Right forelimb (tissue), 1 donor: ENCODE measurements around the gene GPD2.

ENCODE experiments used
- DNase-seq: peaks from one replicate; pipeline ENCODE4 v3.0.0-alpha.2; 2018

GPD2 gene

GRCh38 chr2:156435718-156436496 is at the start of gene GPD2:
Gene GPD2, plus strand, starts transcription at chr2:156436379. Its CDS starts 39,727 bp downstream, at chr2:156476106.
- DNase-seq: peak; percentile 94

GRCh38 chr2:156394033-156394741 is 42.0 kb upstream of the GPD2 start:
- DNase-seq: no peak

GRCh38 chr2:156396126-156396525 is 40.1 kb upstream of the GPD2 start:
- no peak for DNase-seq

DNA sequence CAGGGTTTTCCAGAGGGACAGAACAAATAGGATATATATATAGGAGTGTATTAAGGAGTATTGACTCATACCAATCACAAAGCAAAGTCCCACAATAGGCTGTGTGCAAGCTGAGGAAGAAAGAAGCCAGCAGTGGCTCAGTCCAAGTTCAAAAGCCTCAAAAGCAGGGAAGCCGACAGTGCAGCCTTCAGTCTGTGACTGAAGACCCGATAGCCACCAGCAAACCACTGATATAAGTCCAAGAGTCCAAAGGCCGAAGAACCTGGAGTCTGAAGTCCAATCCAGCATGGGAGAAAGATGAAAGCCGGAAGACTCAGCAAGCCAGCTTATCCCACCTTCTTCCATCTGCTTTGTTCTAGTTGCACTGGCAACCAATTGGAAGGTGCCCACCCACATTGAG is 39.0 kb upstream of the GPD2 start:
- no peak for DNase-seq

DNA sequence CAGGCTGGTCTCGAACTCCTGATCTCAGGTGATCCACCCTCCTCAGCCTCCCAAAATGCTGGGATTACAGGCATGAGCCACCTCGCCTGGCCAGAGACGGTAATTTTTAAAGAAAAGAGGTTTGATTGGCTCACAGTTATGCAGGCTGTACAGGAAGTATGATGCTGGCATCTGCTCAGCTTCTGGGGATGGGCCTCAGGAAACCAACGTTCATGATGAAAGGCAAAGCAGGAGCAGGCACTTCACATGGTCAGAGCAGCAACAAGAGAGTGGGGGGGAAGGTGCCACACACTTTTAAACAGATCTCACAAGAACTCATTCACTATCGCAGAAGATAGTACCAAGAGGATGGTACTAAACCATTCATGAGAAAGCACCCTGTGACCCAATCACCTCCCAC is 38.0 kb upstream of the GPD2 start:
- DNase-seq: no peak

DNA sequence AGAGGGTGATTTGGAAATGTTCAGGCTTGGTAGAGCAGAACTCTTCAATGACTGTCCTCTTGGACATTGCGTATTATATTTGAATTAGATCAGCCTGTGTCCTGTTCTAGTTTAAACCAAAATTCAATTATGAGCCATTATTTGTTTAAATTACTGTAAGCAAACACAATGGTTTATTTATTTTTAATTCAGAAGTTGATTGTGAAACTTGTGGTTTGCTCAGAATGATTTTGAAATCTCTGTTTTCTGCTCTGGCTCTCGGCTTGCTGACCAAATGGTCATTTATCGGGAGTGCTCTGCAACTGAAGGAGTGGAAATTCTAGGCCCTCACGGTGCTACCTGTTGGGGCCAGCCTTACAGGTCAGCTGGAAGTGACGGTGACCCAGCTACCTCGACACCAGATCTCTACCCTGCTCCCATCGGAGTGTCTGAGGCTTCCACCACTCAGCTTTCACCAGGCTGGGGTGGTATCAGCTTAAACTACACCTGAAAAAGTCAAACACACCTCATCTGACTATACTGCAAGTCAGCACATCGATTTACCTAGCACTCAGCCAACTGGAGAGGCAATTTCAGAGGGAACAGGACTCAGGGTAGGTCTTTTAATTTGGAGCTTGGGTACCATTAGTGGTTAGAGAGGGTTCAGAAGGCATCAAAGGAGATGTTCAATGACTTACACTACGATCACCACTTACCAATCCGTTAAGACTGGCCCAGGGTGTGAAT is 36.8 kb upstream of the GPD2 start:
- no peak for DNase-seq

DNA sequence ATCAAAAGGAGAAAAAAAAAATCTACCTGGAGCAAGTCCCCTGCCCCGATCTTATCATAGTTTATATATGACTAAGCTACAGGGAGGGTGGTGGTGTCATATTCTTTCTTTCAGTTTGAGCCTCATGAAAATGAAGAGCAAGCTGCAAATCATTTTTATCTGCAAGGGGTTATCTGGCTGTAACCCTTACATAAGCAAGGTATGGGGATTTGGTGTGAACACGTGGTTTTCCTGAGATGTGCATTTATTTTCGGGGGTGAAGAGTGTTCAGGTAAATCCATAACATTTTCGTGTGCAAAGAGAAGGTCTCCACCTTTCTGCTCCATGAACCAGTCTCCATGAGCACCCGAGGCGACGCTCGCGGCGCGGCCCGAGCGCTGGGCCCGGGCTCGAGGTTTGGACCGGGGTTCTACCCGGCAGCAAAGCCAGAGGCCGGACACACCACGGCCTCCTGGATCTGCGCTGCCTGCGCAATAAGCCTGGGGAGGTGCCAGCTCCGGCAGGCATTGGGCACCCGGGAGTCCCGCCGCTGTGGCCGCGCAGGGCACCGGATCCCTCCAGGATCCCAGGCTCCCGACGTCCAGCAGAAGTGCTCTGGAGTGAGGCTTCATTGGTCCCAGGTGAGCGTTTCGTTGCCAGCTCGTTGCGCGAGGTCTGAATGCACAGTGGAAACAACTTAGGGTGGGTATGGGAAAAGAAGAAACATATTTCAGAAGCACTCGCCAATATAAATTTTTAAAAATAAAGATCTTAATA is 36.1 kb upstream of the GPD2 start:
- peak; percentile 88 for DNase-seq

- peak; percentile 88 for DNase-seq
Observed at GRCh38 chr2:156400706-156401678, 35.2 kb upstream of the GPD2 start.

GRCh38 chr2:156401861-156402260 is 34.3 kb upstream of the GPD2 start:
- no peak for DNase-seq

DNA sequence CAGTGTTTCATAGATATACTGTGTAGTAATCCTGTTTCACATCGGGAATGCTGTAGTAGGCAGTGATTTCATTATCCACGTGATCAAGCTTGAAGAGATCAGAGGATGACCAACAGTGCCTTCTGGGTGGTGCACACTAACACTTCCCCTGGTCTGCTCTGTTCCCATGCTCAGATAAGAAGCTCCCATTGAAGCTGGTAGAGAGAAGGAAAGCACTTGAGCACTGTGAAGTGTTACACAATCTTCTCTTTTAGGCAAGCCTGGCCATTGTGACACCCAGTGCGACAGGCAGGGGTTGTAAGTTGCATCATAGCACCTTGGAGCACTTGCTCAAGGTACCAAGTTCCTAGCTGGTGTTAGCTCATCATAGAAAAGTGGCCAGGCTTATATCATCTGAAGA is 30.6 kb upstream of the GPD2 start:
- DNase-seq: no peak

DNA sequence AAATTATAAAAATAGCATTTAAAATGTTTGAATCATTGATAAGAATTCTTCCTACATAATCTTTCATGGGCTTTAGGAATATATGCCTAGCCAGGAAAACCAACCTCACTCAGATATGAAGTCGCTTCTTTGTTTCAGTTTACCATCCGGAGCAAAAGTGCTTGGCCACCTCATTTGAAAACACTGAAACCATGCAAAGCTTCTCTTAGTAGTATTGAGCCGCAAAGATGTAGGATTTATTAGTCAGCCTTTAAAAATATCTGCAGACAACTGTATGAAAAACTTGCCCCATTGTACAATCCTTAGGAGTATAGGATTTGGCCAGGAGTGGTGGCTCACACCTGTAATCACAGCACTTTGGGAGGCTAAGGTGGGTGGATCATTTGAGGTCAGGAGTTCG is 24.3 kb upstream of the GPD2 start:
- DNase-seq: no peak

DNA sequence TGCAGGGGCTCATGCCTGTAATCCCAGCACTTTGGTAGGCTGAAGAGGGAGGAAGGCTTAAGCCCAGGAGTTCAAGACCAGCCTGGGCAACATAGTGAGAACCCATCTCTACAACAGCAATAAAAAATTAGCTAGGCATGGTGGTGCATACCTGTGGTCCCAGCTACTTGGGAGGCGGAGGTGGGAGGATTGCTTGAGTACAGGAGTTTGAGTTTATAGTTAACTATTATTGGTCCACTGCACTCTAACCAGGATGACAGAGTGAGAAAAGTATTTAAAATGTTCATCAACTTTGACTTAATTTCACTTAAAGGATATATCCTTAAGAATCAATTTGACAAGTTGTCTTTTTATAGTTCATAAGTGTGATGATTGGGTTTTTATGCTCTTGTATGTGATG is 14.3 kb upstream of the GPD2 start:
- DNase-seq: no peak

DNA sequence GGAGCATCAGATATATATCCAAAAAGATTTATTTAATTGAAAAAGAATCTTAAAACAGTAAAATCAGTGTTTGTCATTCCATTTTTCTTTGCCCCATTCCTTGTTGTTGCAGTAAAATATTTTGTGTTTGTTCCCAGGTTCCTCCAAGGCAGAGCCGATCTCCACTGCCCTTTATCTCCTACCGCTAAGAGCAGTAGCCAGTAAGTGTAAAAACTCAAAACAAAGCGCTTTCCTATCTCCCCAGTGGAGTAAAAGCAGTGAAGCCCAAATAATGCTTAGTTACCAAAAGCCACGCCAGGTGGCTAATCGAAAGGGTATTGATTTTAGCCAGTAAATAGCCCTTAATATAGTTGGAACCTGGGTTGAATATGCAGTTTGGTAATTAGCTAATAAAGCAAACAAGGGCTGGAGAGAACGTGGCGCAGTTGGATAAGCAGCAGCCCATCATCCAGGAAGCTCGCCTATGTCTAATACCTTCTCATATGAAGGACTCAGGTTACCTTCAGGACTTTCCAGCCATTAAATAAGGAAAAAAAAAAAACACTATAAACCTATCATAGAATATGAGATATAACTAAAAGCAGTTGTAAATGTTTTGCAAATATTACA is 12.4 kb upstream of the GPD2 start:
- no peak for DNase-seq

DNA sequence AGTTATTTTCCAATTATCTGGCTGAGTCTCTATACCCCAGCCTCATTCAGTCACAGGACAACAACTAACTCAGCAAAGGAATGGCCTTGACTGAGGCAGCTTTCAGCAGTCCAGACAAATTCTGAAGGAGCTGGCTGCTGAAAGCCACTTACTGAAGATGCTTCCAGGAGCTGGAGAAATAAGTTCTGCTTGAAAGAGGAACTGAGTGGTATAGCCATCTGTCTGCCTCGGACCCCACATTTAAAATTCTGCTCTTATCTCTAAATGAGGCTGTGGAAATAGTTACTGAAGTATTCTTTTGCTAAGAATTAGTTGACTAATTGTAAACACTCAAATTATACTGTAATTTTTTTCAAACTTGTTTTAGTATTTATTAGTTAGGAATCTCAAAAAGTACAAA is 9.1 kb upstream of the GPD2 start:
- DNase-seq: no peak

- no peak for DNase-seq
Observed at GRCh38 chr2:156429211-156429610, 7.0 kb upstream of the GPD2 start.

DNA sequence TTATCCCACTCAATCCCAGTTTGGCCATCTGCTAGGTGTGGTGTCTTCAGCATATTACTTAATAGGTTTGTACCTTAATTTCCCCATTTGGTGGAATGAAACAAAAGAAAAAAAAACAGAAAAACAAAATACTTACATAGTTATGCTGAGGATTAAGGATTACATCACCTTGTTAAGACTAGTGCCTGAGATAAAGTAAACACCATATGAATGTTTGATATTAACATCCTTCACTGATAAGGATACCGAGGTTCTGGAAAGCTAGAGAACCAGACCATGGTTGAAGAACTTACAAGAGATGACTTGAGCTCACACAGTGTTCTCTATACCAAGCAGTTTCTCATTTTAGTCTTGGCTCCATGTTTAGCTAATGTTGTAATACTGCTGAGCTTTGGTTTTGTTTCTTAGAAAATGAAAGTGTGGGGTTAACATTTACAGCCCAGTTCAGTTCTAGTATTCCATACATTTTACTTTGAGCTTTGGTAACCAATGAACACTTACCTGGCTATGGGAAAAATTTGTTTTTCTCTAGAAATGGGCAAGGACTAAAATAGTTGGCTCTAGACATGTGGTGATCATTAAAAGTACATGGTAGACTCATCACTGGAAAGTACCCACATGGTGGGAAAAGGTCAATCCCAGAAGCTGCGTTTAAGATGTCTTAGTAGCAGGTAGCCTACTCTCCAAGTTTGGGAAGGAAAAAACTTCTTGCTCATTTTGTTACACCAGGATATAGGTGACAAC is 5.8 kb upstream of the GPD2 start:
- no peak for DNase-seq

GRCh38 chr2:156430980-156431358 is 5.2 kb upstream of the GPD2 start:
- DNase-seq: no peak

DNA sequence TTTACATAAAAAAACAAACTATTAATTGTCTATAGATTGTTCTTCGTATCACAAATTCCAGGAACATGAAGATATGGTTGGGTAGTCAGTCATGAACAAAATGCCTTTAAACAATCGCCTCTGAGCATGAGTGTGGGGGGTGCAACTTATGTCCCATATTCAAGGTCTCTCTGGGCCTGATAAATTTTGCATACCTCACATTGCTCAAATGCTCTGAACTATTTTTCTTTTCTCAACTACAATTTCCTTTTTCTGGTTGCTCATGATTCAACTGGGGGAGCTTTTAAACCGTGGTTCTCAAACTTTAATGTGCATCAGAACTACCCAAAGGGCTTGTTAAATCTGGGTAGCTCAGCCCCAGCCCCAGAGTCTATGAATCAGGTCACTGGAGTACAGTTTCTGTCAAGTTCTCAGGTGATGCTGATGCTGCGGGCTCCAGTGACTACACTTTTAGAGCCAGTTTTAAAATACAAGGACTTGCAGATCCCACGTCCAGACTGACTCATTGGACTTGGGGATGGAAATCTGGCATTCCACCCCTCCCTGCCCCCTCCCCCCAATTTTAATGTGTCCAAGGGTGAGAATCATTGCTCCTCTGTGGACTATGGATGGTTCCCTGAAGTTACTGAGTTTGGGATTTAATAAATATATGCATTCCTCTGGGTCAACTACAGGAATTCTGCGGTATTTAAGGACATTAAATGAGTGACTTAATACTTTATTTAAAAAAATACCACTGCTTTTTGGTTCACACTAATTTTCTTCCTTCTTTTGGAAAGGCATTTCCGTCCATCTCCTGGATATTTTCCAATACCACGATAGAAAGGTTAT is 1.5 kb upstream of the GPD2 start:
- DNase-seq: no peak

DNA sequence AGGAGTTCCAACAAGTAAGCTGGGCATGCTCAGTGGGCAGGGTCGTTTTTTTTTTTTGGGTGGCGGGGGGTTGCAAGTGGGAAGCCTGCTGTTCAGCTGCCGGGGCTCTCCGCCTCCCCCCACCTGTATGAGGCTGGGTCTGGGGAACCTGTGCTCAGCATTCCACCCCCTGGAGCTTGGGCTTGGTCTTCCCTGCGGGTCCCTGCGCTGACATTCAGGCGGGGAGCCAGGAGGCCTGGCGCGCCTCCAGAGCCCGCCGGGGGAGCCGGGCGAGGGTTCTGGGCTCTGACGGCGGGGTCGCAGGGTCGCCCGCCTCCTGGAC is 822 bp upstream of the GPD2 start:
- no peak for DNase-seq
